ENCODE data around the gene NOXO1.

Gene NOXO1

DNA sequence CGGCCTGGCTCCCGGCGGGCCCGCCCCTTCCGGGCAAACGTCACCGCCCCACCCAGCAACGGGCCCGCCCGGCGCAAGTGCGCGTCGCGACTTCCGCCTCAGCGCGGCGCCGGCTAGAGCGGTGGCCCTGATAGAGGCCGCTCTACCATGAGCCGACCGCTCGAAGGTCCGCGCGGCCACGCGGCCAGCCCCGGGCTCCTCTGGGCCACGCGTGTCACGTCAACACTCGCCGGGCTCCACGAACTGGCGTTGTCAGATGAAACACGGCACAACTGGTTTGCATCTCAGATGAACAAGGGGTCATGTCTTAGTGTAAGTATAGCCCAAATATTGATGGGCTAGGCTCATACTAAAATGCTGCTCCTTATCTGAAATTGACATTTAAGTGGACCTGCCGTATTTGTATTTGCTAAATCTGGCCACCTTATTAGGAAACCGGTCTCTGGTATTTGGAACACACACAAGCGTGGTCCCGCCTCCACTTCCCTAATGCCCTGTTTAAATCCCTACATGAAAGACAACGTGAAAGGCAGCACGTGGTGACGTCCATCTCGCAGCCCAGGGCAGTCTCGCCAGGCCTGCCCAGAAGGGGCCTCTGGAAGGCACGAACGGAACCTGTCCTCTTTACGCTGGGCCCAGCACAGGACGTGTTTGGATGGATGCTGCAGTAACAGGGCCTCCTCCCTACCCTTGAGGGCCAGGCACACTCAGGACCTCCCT is 28.7 kb upstream of the NOXO1 start, which contains the start of gene ZNF598:
Gene ZNF598, minus strand, starts transcription at position 31 of the 720 bp plus-strand sequence.
- no peak for DNase-seq (ENCODE audit: low read depth)

DNA sequence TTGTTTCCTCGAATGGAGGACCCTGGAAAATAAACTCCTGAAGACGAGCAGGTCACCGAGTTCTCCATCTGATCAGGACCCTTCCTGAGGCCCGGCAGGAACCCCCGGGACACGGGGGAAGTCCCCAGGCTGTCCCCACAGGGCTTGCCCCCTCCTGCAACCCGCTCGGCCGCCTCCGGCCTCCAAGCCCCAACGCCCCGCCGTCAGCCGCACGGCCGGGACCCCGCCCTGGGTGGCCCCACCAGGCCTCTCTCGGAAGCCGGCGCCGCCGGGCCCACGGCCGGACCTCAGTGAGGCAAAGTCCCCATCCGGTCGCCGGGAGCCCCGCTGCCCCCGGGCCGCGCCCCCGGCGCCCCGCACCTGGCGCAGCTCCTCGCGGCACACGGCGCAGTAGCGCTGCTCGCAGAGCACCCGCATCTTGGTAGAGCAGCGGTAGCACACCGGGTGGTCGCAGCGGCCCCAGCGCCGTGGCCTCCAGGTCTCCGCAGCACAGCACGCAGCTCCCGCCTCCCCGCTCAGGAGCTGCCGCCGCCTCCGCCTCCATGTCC is 28.0 kb upstream of the NOXO1 start:
- DNase-seq (ENCODE audit: low read depth): no peak

- DNase-seq (ENCODE audit: low read depth): no peak
These were observed 27.4 kb upstream of the NOXO1 start for GRCh38 chr16:2008631-2009163.

DNA sequence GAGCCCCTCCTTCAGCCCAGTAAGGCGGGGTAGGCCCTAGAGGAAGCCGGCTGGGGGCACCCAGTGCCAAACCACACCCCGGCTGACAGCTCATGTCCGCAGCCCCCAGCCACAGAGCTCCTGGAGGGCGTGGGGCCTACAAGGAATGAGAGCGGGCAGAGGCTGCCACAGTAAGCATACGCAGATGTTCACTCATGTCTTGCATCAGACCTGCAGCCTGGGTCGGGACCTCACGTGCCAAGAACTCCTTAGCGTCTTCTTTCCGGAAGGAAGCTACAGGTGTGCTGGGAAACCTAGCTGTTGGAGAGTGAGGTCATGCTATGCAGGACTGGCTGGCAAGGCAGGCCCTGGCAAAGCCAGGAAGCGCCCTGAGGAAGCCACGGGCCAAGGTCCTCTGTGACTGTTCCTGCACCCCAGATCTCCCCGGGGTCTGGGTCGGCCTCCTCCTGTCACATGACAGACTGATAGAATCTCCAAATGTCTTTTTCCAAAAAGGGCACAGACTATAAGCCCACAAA is 26.8 kb upstream of the NOXO1 start:
- DNase-seq (ENCODE audit: low read depth): no peak

DNA sequence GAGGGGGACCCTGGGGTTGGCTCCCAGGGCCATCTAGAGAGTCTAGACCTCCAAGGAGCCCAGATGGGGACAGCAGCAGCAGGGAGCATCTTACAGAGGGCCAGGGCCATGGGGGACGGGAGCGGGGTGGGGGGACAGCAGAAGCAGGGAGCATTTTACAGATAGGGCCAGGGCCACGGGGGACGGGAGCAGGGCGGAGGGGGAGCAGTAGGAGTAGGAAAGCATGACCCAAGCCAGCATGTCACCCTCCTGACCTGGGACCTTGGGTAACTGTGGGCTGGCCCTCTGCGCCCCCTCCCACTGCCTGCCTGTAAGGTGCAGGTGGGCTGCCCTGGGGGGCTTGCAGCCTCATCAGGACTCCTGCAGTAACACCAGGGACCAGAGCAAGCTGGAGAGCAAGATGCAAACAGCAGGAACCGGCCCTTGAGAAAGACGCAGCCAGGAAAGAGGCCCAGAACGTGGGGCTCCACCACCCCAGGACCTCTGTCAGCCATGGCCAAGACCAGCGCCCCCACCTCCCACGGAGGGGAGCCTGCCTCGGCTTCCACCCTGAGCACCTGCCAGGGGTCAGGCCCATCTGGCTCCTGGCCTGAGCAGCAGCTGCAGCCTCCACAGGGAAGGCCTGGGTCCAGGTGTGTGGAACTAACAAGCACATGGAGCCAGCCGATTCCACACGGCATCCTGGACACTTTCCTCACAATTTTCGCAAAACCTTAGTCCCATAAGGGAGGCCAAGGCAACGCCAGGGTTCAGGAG is 26.0 kb upstream of the NOXO1 start:
- DNase-seq (ENCODE audit: low read depth): no peak

DNA sequence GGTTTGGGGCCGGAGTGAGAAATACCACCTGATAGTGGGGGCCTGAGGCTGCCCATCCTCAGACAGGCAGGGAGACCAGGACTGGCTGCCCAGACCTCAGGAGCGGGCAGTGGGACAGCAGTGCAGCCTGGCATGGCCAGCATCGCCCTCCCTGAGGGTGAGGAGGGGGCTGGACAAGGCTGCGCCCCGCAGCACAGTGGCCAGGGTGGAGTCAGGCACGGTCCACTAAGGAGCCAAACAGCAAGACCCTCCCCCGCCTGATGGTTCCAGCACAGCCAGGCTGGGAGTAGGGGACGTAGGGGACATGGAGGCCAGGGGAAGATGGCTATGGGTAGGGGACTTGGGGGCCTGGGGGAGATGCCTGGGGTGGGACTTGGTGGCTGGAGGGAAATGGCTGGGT is 25.0 kb upstream of the NOXO1 start:
- DNase-seq (ENCODE audit: low read depth): no peak

DNA sequence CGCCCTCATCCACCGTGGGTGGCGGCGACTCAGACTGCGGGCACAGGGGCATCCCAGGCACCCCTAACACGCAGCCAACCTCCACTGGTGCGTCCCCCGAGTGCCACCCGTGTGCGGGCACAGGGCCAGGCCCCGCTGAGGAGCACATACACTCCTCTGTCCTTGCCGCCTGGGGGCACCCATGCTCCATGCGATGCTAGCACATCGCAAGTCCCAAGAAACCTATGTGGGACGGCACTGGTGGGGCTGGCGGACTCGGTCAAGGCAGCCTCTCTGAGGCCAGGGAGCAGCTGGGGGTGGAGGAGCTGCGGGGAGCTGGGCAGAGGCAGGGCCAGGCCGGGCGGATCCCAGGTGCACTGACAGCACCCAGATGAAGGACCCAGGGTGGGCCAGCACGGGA is 24.4 kb upstream of the NOXO1 start:
- DNase-seq (ENCODE audit: low read depth): no peak

- no peak for DNase-seq (ENCODE audit: low read depth)
These were observed 23.7 kb upstream of the NOXO1 start for GRCh38 chr16:2004795-2005517.

- peak; percentile 74 for DNase-seq (ENCODE audit: low read depth)
These were observed 22.8 kb upstream of the NOXO1 start for GRCh38 chr16:2003827-2004641.

DNA sequence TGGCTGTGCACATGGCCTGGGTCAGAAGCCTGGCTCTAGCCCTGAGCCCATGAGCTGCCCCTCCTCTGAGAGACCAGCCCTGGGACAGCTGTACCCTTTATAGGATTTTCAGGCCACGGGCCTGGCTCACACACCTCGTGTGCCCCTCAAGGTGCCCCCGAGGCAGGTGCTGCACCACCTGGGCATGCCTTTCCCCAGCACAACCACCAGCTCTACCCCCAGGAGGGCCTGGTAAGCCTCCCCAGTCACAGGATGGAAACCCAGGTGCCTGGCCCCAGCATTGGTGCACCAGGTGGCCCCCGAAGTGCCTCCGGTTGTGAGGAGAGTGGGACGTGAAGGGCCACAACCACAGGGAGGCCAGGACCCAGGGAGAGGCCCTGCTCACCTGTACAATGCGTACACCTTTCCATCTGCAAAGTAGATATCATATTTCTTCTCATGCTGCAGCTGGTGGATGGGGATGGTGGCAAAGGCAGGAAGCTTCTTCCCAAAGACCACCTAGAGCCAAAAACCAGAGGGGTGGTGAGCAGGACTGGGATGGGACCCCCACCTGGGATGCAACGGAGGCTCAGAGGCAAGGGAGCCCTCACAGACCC is 22.1 kb upstream of the NOXO1 start:
- DNase-seq (ENCODE audit: low read depth): no peak

DNA sequence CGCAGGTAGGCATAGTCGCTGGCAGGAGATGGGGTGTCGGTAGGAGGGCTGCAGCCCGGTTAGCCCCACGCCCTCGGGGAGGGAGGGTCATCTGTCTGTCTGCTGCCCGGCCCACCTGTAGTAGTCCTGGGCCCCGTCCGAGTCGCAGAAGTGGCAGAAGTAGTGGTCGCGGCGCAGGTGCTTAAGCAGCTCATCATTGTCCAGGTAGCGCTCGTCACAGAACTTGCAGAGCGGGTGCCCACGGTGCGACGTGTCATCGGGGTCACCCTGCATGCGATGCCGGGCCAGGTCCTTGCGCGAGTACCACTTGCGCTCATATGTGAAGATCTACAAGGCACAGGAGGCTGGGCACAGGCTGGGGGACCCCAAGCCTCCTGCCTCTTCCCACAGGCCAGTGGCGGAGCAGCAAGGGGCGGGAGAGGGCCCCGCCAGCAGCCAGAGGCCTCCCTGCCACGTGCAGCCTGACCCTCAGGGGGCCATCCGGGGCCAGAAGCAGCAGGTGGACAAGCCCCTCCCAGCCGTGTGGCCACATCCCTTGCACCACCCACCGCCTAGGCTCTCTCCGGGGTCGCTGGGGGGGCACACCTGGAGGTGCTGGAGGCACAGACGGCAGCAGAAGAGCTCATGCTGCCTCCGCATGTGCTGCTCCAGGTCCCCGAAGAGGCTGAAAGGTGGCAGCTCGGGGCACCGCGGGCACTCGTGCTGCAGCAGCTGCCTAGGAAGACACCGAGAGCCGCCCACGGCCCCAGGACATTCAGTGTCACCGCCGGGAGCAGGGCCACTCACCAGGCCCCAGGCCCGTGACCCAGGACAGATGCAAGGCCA is 21.3 kb upstream of the NOXO1 start:
- no peak for DNase-seq (ENCODE audit: low read depth)

GRCh38 chr16:2001456-2002355 is 20.4 kb upstream of the NOXO1 start:
- no peak for DNase-seq (ENCODE audit: low read depth)

- no peak for DNase-seq (ENCODE audit: low read depth)
These were observed 19.8 kb upstream of the NOXO1 start for GRCh38 chr16:2001035-2001434.

DNA sequence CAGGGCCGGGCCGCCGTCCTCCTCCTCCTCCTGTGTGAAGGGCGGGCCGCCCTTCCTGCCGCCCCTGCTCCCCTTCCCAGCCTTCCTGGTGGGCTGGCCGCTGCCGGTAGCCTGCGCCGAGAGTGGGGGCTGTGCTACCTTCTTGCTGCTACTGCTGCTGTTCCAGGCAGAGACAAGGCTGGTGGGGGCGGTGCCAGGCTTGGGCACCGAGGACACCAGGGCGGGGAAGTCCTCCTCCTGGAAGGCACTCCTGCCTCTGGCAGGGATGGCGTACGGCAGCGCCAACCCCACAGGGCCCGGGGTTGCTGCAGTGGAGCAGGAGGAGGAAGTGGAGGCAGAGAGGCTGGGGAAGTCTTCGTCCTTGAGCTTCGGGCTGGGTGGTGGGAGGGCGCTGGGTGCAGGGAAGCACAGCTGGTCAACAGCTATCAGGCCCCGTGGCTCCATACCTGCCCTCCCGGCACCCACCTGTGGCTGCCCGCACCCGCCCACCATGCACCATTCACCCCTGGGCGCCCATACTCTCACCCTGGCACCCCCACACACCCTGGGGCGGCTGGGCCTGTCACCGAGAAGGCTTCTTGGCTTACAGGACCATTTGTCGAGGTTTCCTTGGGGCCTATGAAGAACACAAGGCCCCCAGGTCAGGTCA is 18.7 kb upstream of the NOXO1 start:
- DNase-seq (ENCODE audit: low read depth): no peak

GRCh38 chr16:1998852-1999801 is 17.9 kb upstream of the NOXO1 start:
- no peak for DNase-seq (ENCODE audit: low read depth)

DNA sequence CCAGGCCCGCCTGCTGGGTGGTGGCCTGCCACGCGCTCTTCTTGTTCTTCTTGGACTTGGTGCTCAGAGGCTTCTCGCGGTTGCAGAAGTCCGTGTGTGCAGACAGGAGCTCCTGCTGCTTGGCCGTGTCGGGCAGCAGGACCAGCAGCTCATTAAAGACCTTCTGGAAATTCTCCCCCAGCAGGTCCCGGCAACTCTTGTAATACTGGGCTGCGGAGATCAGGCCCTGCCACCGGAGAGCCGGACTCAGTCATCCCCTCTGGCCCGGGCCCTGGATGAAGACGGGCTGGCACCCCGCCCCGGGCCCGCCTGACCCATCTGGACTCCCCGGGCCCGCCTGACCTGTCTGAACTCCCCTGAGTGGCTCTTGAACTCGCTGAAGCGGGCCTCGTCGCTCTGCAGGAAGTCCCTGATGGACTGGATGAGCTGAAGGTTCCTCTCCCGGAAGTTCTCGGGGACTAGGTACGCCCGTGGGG is 17.1 kb upstream of the NOXO1 start:
- no peak for DNase-seq (ENCODE audit: low read depth)
